Liver (tissue), 9 donors: ENCODE results near the gene TSPAN18. TPM values are rescaled to one million over a fixed set of nuclear protein-coding genes. Genes with fewer than 3 reads are reported as not detected.

ENCODE experiments used
- DNase-seq: peaks from one replicate; pipeline ENCODE4 v3.0.0-alpha.2; 2017; ENCODE audit warnings: low spot score
- H3K27ac ChIP-seq, 2 donors: one replicate each; pipeline ENCODE4 v1.7.0; 2013; ENCODE audit warnings: inconsistent platforms in 2 of 2, low read length in 2 of 2, control low read depth in 1 of 2, low read depth in 1 of 2, mild to moderate bottlenecking in 1 of 2
- H3K27me3 ChIP-seq, 4 donors: one replicate each; pipeline versions ENCODE4 v1.6.1 to v1.7.0; 2013; ENCODE audit warnings: low read length in 3 of 4, inconsistent platforms in 1 of 4, mild to moderate bottlenecking in 1 of 4, moderate library complexity in 1 of 4; ENCODE audit not compliant: control insufficient read depth in 4 of 4, insufficient read depth in 4 of 4
- H3K36me3 ChIP-seq, 4 donors: one replicate each; pipeline versions ENCODE4 v1.6.1 to v1.7.0; 2013; ENCODE audit warnings: low read length in 3 of 4, mild to moderate bottlenecking in 3 of 4, low read depth in 1 of 4, moderate library complexity in 1 of 4; ENCODE audit not compliant: control insufficient read depth in 4 of 4, insufficient read depth in 3 of 4
- H3K4me1 ChIP-seq, 4 donors: one replicate each; pipeline versions ENCODE4 v1.6.1 to v1.7.0; 2013; ENCODE audit warnings: low read length in 3 of 4, mild to moderate bottlenecking in 3 of 4, moderate library complexity in 1 of 4; ENCODE audit not compliant: control insufficient read depth in 4 of 4, insufficient read depth in 4 of 4
- H3K4me3 ChIP-seq, 3 donors: one replicate each; pipeline versions ENCODE4 v1.6.1 to v1.7.0; 2013; ENCODE audit warnings: low read length in 3 of 3, control low read depth in 1 of 3, low read depth in 1 of 3, mild to moderate bottlenecking in 1 of 3
- H3K9ac ChIP-seq, 2 donors: one replicate each; pipeline ENCODE4 v1.7.0; 2013; ENCODE audit warnings: low read length in 2 of 2, mild to moderate bottlenecking in 2 of 2, moderate library complexity in 2 of 2, control low read depth in 1 of 2, low read depth in 1 of 2
- H3K9me3 ChIP-seq, 4 donors: one replicate each; pipeline versions ENCODE4 v1.6.1 to v1.7.0; 2013; ENCODE audit warnings: low read length in 3 of 4; ENCODE audit not compliant: control insufficient read depth in 4 of 4
- ATF3 ChIP-seq: IDR thresholded peaks from 2 replicates; pipeline ENCODE4 v1.6.1; 2016; ENCODE audit warnings: antibody characterized with exemption
- EGR1 ChIP-seq, 2 donors: IDR thresholded peaks; 2 replicates each; pipeline ENCODE4 v1.6.1; 2016 to 2018; ENCODE audit warnings: antibody characterized with exemption in 2 of 2, low read depth in 2 of 2
- FOXA1 ChIP-seq: IDR thresholded peaks from 2 replicates; pipeline ENCODE4 v1.6.1; 2016; ENCODE audit warnings: antibody characterized with exemption
- FOXA2 ChIP-seq: IDR thresholded peaks from 2 replicates; pipeline ENCODE4 v1.6.1; 2016; ENCODE audit warnings: antibody characterized with exemption
- GABPA ChIP-seq, 2 donors: IDR thresholded peaks in 1 of 2; conservative IDR thresholded peaks in 1 of 2; 2 replicates each; pipeline ENCODE4 v1.6.1; 2016; ENCODE audit warnings: antibody characterized with exemption in 2 of 2, mild to moderate bottlenecking in 1 of 2, moderate library complexity in 1 of 2
- HNF4A ChIP-seq, 2 donors: conservative IDR thresholded peaks; 2 replicates each; pipeline ENCODE4 v1.6.1; 2016; ENCODE audit warnings: antibody characterized with exemption in 2 of 2, mild to moderate bottlenecking in 2 of 2
- HNF4G ChIP-seq: IDR thresholded peaks from 2 replicates; pipeline ENCODE4 v1.6.1; 2016; ENCODE audit warnings: antibody characterized with exemption
- JUND ChIP-seq, 2 donors: IDR thresholded peaks; 2 replicates each; pipeline ENCODE4 v1.6.1; 2016; ENCODE audit warnings: antibody characterized with exemption in 2 of 2
- MAX ChIP-seq: IDR thresholded peaks from 2 replicates; pipeline ENCODE4 v1.6.1; 2016; ENCODE audit warnings: antibody characterized with exemption
- NR2F2 ChIP-seq: IDR thresholded peaks from 2 replicates; pipeline ENCODE4 v1.6.1; 2016; ENCODE audit warnings: antibody characterized with exemption
- RXRA ChIP-seq, 2 donors: IDR thresholded peaks; 2 replicates each; pipeline ENCODE4 v1.6.1; 2017 to 2018; ENCODE audit warnings: antibody characterized with exemption in 2 of 2, mild to moderate bottlenecking in 1 of 2
- SP1 ChIP-seq: IDR thresholded peaks from 2 replicates; pipeline ENCODE4 v1.6.1; 2018; ENCODE audit warnings: antibody characterized with exemption, mild to moderate bottlenecking
- TAF1 ChIP-seq: conservative IDR thresholded peaks from 2 replicates; pipeline ENCODE4 v1.6.1; 2016; ENCODE audit warnings: antibody characterized with exemption, mild to moderate bottlenecking
- YY1 ChIP-seq: IDR thresholded peaks from 2 replicates; pipeline ENCODE4 v1.6.1; 2016; ENCODE audit warnings: antibody characterized with exemption, mild to moderate bottlenecking
- WGBS: extraction: QIAGEN DNeasy Blood & Tissue Kit; methylation state at CpG from one replicate; pipeline ENCODE4 v1.1.7; 2013; 5-methylcytosine and 5-hydroxymethylcytosine counted together
- polyA plus RNA-seq, 2 donors: library from polyadenylated mRNA; stranded (reverse) in 1 of 2; unstranded in 1 of 2; fragments of 200-250 nt in 1 of 2; fragments of >200 nt in 1 of 2; fragmentation: Nextera tagmentation in 1 of 2; extraction: Ambion mirVana in 1 of 2; gene quantifications; one replicate each; pipeline versions ENCODE4 v1.2.1 to v1.2.3, GENCODE V29; 2013 to 2015
- total RNA-seq, 2 donors: library from RNA; depleted of rRNA; stranded (reverse); fragments of >200 nt; gene quantifications; one replicate each; pipeline ENCODE4 v1.2.3, GENCODE V29; 2014
- TF ChIP-seq, protein P1 (sequence below): IDR thresholded peaks from 2 replicates; pipeline ENCODE4 v1.6.1; 2016; ENCODE audit warnings: antibody characterized with exemption, mild to moderate bottlenecking
- TF ChIP-seq, protein P2 (sequence below): fragments of 150-350 bp; IDR thresholded peaks from 2 replicates; pipeline ENCODE4 v1.5.1; 2017; ENCODE audit warnings: improper control_type of control experiment, low read depth, low read length; ENCODE audit not compliant: missing input control
- donor health status: healthy.
- donor health status: healthy.
- donor health status: healthy.
- donor health status: healthy.
- donor health status: healthy.

TSPAN18 gene
- total and polyA plus RNA-seq, 4 donors, result 1.2 to 5.0 (median 2.8) TPM

DNA sequence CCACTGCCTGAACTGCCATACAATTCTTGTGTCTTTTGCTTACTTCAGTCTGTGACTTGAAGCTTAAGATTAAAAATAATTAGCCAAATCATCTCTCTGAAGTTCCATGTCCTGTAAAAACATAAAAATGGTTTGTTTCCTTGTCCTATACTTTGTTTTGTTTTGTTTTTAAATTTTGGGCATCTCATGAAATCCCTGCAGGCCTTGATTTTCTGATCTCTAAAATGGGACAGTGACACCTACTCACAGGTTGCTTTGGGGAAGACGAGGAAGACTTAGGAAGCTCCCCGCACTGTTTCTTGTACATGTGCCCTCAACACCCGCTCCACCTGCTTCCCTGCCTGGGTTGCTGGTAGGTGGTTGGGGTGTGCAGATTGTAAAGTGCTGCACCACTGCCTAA, 38.9 kb downstream of the TSPAN18 start:
- Histone ChIP-seq H3K27me3 (no peaks in the 10 kb centered on the region), H3K4me1 (peaks cover 0 to 5% (median 0%) of the 10 kb centered on the region in 4 donors), H3K36me3 (no peaks in the 10 kb centered on the region), H3K4me3 (no peak overlapping the region), H3K9me3 (peaks cover 0 to 2% (median 0%) of the 10 kb centered on the region in 4 donors), H3K27ac (no peak overlapping the region), H3K9ac (no peak overlapping the region)
- 96% methylated on average over 3 of the region's 3 CpGs for WGBS
- no peak for DNase-seq
- TF ChIP-seq HNF4G (no peak), NR2F2 (no peak), SP1 (no peak), GABPA (IDR thresholded peaks at IDR 0.05 in 1 of 2, conservative IDR thresholded peaks at IDR 0.05 in 1 of 2) (no peak), MAX (no peak), HNF4A (conservative IDR thresholded peaks at IDR 0.05) (no peak), TAF1 (no peak), RXRA (IDR thresholded peaks at IDR 0.05) (no peak), JUND (IDR thresholded peaks at IDR 0.05) (no peak), FOXA2 (no peak), FOXA1 (no peak)
- TF ChIP-seq, protein P1, sequence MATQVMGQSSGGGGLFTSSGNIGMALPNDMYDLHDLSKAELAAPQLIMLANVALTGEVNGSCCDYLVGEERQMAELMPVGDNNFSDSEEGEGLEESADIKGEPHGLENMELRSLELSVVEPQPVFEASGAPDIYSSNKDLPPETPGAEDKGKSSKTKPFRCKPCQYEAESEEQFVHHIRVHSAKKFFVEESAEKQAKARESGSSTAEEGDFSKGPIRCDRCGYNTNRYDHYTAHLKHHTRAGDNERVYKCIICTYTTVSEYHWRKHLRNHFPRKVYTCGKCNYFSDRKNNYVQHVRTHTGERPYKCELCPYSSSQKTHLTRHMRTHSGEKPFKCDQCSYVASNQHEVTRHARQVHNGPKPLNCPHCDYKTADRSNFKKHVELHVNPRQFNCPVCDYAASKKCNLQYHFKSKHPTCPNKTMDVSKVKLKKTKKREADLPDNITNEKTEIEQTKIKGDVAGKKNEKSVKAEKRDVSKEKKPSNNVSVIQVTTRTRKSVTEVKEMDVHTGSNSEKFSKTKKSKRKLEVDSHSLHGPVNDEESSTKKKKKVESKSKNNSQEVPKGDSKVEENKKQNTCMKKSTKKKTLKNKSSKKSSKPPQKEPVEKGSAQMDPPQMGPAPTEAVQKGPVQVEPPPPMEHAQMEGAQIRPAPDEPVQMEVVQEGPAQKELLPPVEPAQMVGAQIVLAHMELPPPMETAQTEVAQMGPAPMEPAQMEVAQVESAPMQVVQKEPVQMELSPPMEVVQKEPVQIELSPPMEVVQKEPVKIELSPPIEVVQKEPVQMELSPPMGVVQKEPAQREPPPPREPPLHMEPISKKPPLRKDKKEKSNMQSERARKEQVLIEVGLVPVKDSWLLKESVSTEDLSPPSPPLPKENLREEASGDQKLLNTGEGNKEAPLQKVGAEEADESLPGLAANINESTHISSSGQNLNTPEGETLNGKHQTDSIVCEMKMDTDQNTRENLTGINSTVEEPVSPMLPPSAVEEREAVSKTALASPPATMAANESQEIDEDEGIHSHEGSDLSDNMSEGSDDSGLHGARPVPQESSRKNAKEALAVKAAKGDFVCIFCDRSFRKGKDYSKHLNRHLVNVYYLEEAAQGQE, result no peak

DNA sequence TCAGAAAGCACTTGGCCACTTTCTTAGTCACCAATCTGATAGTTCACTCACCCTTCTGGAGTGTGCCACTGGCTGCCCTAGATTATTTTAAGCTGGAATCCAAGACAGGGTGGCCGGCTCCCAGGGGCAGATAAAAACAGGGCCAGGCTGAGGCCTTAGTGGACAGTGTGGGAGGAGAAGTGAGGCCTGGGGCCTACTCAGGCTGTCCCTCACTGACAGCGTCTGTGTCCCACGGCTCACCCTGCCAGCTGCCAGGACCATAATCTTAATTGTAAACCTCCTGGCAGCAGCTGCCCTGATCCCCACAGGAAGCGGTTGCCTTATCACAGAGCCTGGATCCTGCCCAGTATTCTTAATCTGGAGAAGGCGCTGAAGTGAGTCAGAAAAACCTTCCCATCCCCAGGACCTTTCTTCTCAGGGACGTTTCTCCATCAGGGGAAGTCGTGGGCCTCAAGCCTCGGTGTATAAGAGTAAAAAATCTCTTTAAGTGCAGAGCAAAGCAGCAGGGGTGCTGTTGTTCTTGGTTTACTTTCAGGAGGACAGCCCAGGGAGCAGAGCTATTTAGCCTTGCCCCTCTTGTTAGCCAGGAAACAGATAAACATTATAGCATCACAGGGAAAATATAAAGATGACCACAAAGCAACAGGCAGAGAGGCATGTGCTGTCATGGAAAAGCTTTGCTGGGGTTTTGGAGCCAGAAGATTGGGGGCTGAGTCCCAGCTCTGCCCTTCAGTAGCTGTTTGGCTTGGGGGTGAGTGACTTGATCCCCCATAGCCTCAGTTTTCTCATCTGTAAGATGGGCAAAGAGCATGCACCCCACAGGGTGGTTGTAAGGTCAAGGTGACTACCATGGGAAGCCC, 39.6 kb downstream of the TSPAN18 start:
- peaks cover 0 to 2% (median 0%) of the 10 kb centered on the region in 4 donors for H3K9me3 ChIP-seq
- TF ChIP-seq NR2F2 (peak; percentile 20), EGR1 (IDR thresholded peaks at IDR 0.05; ENCODE audit: low read depth in 2 of 2) (no peak)
- peaks cover 0 to 5% (median 0%) of the 10 kb centered on the region in 4 donors for H3K4me1 ChIP-seq
- H3K4me3 ChIP-seq, result no peak overlapping the region
- no peaks in the 10 kb centered on the region for H3K36me3 ChIP-seq
- DNase-seq, result no peak
- 64% methylated on average over 8 of the region's 8 CpGs for WGBS
- peak overlapping the region in 1 of 2 donors; percentile 3 for H3K27ac ChIP-seq
- H3K27me3 ChIP-seq, result no peaks in the 10 kb centered on the region
- H3K9ac ChIP-seq, result no peak overlapping the region

DNA sequence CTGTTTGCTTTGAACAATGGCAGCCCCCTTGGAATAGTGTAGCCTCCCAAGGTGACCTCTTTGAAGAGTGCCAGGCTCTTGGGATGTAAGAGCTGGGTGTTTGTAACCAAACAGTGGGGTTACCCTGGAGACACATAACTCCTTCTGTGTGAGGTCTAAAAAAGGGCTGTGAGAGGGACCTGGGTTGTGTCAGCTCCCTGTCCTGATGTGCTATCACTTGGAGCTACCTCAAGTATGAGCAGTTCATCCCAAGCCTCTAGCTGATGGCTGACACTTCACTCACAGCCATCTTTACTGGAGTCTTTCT, 40.2 kb downstream of the TSPAN18 start:
- H3K36me3 ChIP-seq, result no peaks in the 10 kb centered on the region
- no peaks in the 10 kb centered on the region for H3K27me3 ChIP-seq
- H3K27ac ChIP-seq, result peak overlapping the region in 1 of 2 donors; percentile 3
- H3K4me1 ChIP-seq, result peaks cover 0 to 5% (median 0%) of the 10 kb centered on the region in 4 donors
- no peak overlapping the region for H3K9ac ChIP-seq
- no peak overlapping the region for H3K4me3 ChIP-seq
- H3K9me3 ChIP-seq, result peaks cover 0 to 2% (median 0%) of the 10 kb centered on the region in 4 donors
- no peak for DNase-seq
- TF ChIP-seq ATF3 (no peak), EGR1 (IDR thresholded peaks at IDR 0.05; ENCODE audit: low read depth in 2 of 2) (no peak), JUND (IDR thresholded peaks at IDR 0.05) (no peak), TAF1 (no peak), GABPA (IDR thresholded peaks at IDR 0.05 in 1 of 2, conservative IDR thresholded peaks at IDR 0.05 in 1 of 2) (no peak), HNF4G (no peak), MAX (no peak), YY1 (no peak), RXRA (IDR thresholded peaks at IDR 0.05) (no peak)
- TF ChIP-seq, protein P2, sequence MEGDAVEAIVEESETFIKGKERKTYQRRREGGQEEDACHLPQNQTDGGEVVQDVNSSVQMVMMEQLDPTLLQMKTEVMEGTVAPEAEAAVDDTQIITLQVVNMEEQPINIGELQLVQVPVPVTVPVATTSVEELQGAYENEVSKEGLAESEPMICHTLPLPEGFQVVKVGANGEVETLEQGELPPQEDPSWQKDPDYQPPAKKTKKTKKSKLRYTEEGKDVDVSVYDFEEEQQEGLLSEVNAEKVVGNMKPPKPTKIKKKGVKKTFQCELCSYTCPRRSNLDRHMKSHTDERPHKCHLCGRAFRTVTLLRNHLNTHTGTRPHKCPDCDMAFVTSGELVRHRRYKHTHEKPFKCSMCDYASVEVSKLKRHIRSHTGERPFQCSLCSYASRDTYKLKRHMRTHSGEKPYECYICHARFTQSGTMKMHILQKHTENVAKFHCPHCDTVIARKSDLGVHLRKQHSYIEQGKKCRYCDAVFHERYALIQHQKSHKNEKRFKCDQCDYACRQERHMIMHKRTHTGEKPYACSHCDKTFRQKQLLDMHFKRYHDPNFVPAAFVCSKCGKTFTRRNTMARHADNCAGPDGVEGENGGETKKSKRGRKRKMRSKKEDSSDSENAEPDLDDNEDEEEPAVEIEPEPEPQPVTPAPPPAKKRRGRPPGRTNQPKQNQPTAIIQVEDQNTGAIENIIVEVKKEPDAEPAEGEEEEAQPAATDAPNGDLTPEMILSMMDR, result no peak
- TF ChIP-seq, protein P1, result no peak
